GM12891 (cell line): ENCODE data around the gene CELSR3.

ENCODE experiments used
- PAX5 ChIP-seq: IDR thresholded peaks from 2 replicates; pipeline ENCODE4 v1.6.1; 2011; ENCODE audit warnings: low read length, moderate library complexity, mild to moderate bottlenecking; ENCODE audit not compliant: insufficient read depth, severe bottlenecking
- POLR2A ChIP-seq: IDR thresholded peaks from 2 replicates; pipeline ENCODE4 v1.6.1; 2011; ENCODE audit warnings: low read depth, low read length, control low read depth
- POLR2AphosphoS5 ChIP-seq: IDR thresholded peaks from 2 replicates; pipeline ENCODE4 v1.6.1; 2011; ENCODE audit warnings: low read depth, low read length, control low read depth
- POU2F2 ChIP-seq: IDR thresholded peaks from 2 replicates; pipeline ENCODE4 v1.6.1; 2011; ENCODE audit warnings: low read depth, mild to moderate bottlenecking, control low read depth, low read length, moderate library complexity
- TAF1 ChIP-seq: IDR thresholded peaks from 2 replicates; pipeline ENCODE4 v1.6.1; 2011; ENCODE audit warnings: low read depth, low read length, control low read depth

DNA sequence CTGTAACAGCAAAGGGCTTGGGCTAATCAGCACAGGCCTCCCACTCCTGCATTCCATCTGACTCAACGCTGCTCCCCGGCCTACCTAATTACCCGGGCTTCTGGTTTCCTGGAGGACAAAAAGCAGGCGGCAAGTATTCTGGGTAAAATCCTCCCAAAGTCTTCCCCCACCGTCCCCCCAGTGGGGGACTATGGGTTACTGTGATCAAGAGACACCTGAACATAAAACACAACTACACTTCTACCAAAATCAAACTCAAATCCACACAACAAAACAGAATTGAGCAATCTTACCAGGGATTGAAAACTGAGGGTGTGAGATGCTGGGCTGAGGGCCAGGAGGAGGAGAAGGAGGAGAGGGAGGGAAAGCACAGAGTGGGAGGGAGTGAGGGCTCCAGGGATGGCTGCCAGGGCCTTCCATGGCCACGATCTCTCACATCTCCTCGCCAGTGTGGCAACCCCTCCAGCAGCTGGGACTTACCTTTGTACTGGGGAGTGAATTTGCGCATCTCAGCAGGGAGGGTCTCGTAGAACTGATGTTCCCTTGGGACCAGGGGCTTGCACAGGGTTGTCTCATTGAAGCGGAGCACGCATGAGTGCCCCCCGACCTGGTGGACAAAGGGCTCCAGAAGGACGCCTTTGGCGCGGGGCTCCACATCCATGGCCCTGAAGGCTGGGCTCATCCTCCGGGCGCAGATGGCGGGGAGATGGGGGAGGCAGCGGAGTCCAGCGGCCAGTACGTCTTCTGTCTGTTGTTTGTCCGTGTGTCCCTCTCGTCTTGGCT, 32.1 kb upstream of the CELSR3 start:
- TF ChIP-seq POU2F2 (no peak), TAF1 (no peak), POLR2AphosphoS5 (no peak), PAX5 (no peak), POLR2A (no peak)
